H1 (cell line): ENCODE data around the gene UHRF2. TPM values are rescaled to one million over a fixed set of nuclear protein-coding genes. Genes with fewer than 3 reads are reported as not detected.

Experiments used
- CTCF ChIA-PET: fragments of 300-600 bp; sonication (Branson Sonifier 250); formaldehyde crosslinking; loops from one replicate; lab custom pipeline; 2021; ENCODE audit not compliant: partially characterized antibody; lab: Charles Lee
- POLR2A ChIA-PET: fragments of 300-600 bp; sonication (Branson Sonifier 250); formaldehyde crosslinking; loops from one replicate; lab custom pipeline; 2021; ENCODE audit warnings: inconsistent platforms; ENCODE audit not compliant: partially characterized antibody; lab: Charles Lee
- DNase-seq, 2 experiments: peaks; one replicate each; pipeline versions ENCODE4 v3.0.0 to v3.0.0-alpha.2; 2010 to 2022; ENCODE audit warnings: low spot score in 2 of 2, low read depth in 1 of 2, mixed read lengths in 1 of 2
- FAIRE-seq: peaks from 2 replicates; lab custom pipeline; 2011; peaks lifted over from hg19 to GRCh38; lab: Jason Lieb, UNC
- H2AFZ ChIP-seq: 2 replicates; pipeline ENCODE4 v1.8.1; 2012; ENCODE audit warnings: low read length, inconsistent platforms
- H2AK5ac ChIP-seq: 2 replicates; pipeline ENCODE4 v1.6.1; 2013; ENCODE audit warnings: low read depth, low read length
- H2BK120ac ChIP-seq: replicated peaks from 2 replicates; pipeline ENCODE3; 2013; ENCODE audit warnings: low read depth, low read length, inconsistent platforms
- H2BK12ac ChIP-seq: 2 replicates; pipeline ENCODE4 v1.6.1; 2013; ENCODE audit warnings: low read depth, low read length
- H2BK15ac ChIP-seq: 2 replicates; pipeline ENCODE4 v1.6.1; 2013; ENCODE audit warnings: low read length
- H2BK20ac ChIP-seq: 2 replicates; pipeline ENCODE4 v1.6.1; 2013; ENCODE audit warnings: low read length
- H2BK5ac ChIP-seq: 2 replicates; pipeline ENCODE4 v1.6.1; 2013; ENCODE audit warnings: low read depth, low read length
- H3K14ac ChIP-seq: 2 replicates; pipeline ENCODE4 v1.6.1; 2013; ENCODE audit warnings: inconsistent platforms; ENCODE audit not compliant: insufficient read length
- H3K18ac ChIP-seq: 2 replicates; pipeline ENCODE4 v1.6.1; 2013; ENCODE audit warnings: low read length; ENCODE audit errors: extremely low read depth
- H3K23ac ChIP-seq: 2 replicates; pipeline ENCODE4 v1.6.1; 2013; ENCODE audit warnings: inconsistent platforms; ENCODE audit not compliant: insufficient read length
- H3K23me2 ChIP-seq: 2 replicates; pipeline ENCODE4 v1.6.1; 2013; ENCODE audit warnings: low read depth, low read length
- H3K27ac ChIP-seq: 2 replicates; pipeline ENCODE4 v1.6.1; 2011; ENCODE audit warnings: low read depth, low read length, inconsistent platforms
- H3K27me3 ChIP-seq, 4 experiments: replicated peaks in 1 of 4; 1 replicate in 1 of 4; 2 replicates in 3 of 4; pipeline versions ENCODE4 v1.6.1 to v1.8.1; 2011 to 2013; ENCODE audit warnings: low read length in 3 of 4, mild to moderate bottlenecking in 3 of 4, inconsistent platforms in 2 of 4, mixed read lengths in 2 of 4, moderate library complexity in 1 of 4; ENCODE audit not compliant: control insufficient read depth in 3 of 4, insufficient read depth in 3 of 4; ENCODE audit errors: extremely low read depth in 1 of 4
- H3K36me3 ChIP-seq, 4 experiments: 2 replicates each; pipeline versions ENCODE4 v1.6.1 to v1.8.1; 2011 to 2013; ENCODE audit warnings: mild to moderate bottlenecking in 4 of 4, low read length in 3 of 4, moderate library complexity in 2 of 4, control low read depth in 1 of 4, inconsistent platforms in 1 of 4; ENCODE audit not compliant: insufficient read depth in 4 of 4, control insufficient read depth in 2 of 4
- H3K4ac ChIP-seq: replicated peaks from 2 replicates; pipeline ENCODE3; 2013; ENCODE audit warnings: low read length, low read depth, mixed read lengths, inconsistent platforms; ENCODE audit not compliant: insufficient read length
- H3K4me1 ChIP-seq, 4 experiments: replicated peaks in 1 of 4; 1 replicate in 1 of 4; 2 replicates in 3 of 4; pipeline versions ENCODE4 v1.6.1 to v1.8.1; 2011 to 2013; ENCODE audit warnings: low read length in 3 of 4, inconsistent platforms in 2 of 4, mixed read lengths in 1 of 4; ENCODE audit not compliant: insufficient read depth in 4 of 4, control insufficient read depth in 3 of 4
- H3K4me2 ChIP-seq, 2 experiments: 2 replicates each; pipeline versions ENCODE4 v1.6.1 to v1.8.1; 2011 to 2013; ENCODE audit warnings: low read depth in 2 of 2, low read length in 2 of 2, control low read depth in 1 of 2, inconsistent platforms in 1 of 2, mild to moderate bottlenecking in 1 of 2; ENCODE audit not compliant: insufficient read depth in 1 of 2
- H3K4me3 ChIP-seq, 4 experiments: fragments of 200-600, 300-600 bp in 1 of 4; sonication (generic), shearing (Covaris generic), sonication (Bioruptor Twin) in 1 of 4; 2 replicates each; pipeline versions ENCODE4 v1.5.1 to v1.8.1; 2011 to 2016; ENCODE audit warnings: low read length in 4 of 4, low read depth in 3 of 4, control low read depth in 2 of 4, inconsistent platforms in 2 of 4, mild to moderate bottlenecking in 2 of 4, mixed read lengths in 1 of 4, moderate library complexity in 1 of 4; ENCODE audit not compliant: insufficient read depth in 2 of 4; ENCODE audit errors: extremely low read depth in 1 of 4
- H3K56ac ChIP-seq: replicated peaks from 2 replicates; pipeline ENCODE3; 2013; ENCODE audit warnings: low read depth, mild to moderate bottlenecking, mixed read lengths, low read length, inconsistent platforms; ENCODE audit not compliant: insufficient read length
- H3K79me1 ChIP-seq: 2 replicates; pipeline ENCODE4 v1.6.1; 2013; ENCODE audit warnings: low read depth, low read length, control low read depth
- H3K79me2 ChIP-seq, 2 experiments: 2 replicates each; pipeline versions ENCODE4 v1.6.1 to v1.8.1; 2012 to 2013; ENCODE audit warnings: low read length in 2 of 2, mild to moderate bottlenecking in 2 of 2, inconsistent platforms in 1 of 2; ENCODE audit not compliant: insufficient read depth in 2 of 2, control insufficient read depth in 1 of 2
- H3K9ac ChIP-seq, 4 experiments: replicated peaks in 1 of 4; 1 replicate in 1 of 4; 2 replicates in 3 of 4; pipeline versions ENCODE4 v1.6.1 to v1.8.1; 2011 to 2013; ENCODE audit warnings: low read depth in 3 of 4, low read length in 3 of 4, control low read depth in 2 of 4, mild to moderate bottlenecking in 2 of 4, moderate library complexity in 2 of 4, inconsistent platforms in 1 of 4; ENCODE audit errors: extremely low read depth in 1 of 4
- H3K9me3 ChIP-seq, 2 experiments: 2 replicates each; pipeline versions ENCODE4 v1.6.1 to v1.8.1; 2012 to 2013; ENCODE audit warnings: mild to moderate bottlenecking in 2 of 2, moderate library complexity in 2 of 2, control low read depth in 1 of 2, inconsistent platforms in 1 of 2, low read depth in 1 of 2, low read length in 1 of 2, mixed read lengths in 1 of 2; ENCODE audit not compliant: insufficient read depth in 2 of 2
- H4K20me1 ChIP-seq, 2 experiments: replicated peaks in 1 of 2; 2 replicates each; pipeline versions ENCODE3 to v1.8.1; 2011 to 2013; ENCODE audit warnings: inconsistent platforms in 2 of 2, low read length in 2 of 2, mild to moderate bottlenecking in 1 of 2; ENCODE audit not compliant: insufficient read depth in 2 of 2, control insufficient read depth in 1 of 2
- H4K5ac ChIP-seq: 2 replicates; pipeline ENCODE4 v1.6.1; 2013; ENCODE audit warnings: low read length, low read depth, mixed read lengths, inconsistent platforms; ENCODE audit not compliant: insufficient read length
- H4K8ac ChIP-seq: 2 replicates; pipeline ENCODE4 v1.8.0; 2013; ENCODE audit warnings: mild to moderate bottlenecking, moderate library complexity, low read length, inconsistent platforms; ENCODE audit not compliant: insufficient read depth; ENCODE audit errors: extremely low read depth
- H4K91ac ChIP-seq: replicated peaks from 2 replicates; pipeline ENCODE3; 2013; ENCODE audit warnings: low read length, mixed read lengths, inconsistent platforms; ENCODE audit not compliant: insufficient read length
- BCL11A ChIP-seq, 2 experiments: IDR thresholded peaks; one replicate each; pipeline ENCODE4 v1.6.1; 2011; ENCODE audit warnings: low read depth in 2 of 2, low read length in 2 of 2, mild to moderate bottlenecking in 2 of 2
- MAX ChIP-seq: IDR thresholded peaks from 2 replicates; pipeline ENCODE4 v1.6.1; 2012; ENCODE audit warnings: inconsistent platforms
- POLR2AphosphoS5 ChIP-seq: IDR thresholded peaks from 2 replicates; pipeline ENCODE4 v1.6.1; 2011; ENCODE audit warnings: low read depth, low read length
- RXRA ChIP-seq: IDR thresholded peaks from 2 replicates; pipeline ENCODE4 v1.6.1; 2011; ENCODE audit warnings: low read depth, mild to moderate bottlenecking, low read length, moderate library complexity; ENCODE audit not compliant: insufficient read depth
- SP2 ChIP-seq: IDR thresholded peaks from 2 replicates; pipeline ENCODE4 v1.6.1; 2012; ENCODE audit warnings: mild to moderate bottlenecking, low read length, inconsistent platforms
- SP4 ChIP-seq: IDR thresholded peaks from 2 replicates; pipeline ENCODE4 v1.6.1; 2012; ENCODE audit warnings: low read length, inconsistent platforms
- YY1 ChIP-seq: IDR thresholded peaks from 2 replicates; pipeline ENCODE4 v1.6.1; 2011; ENCODE audit warnings: low read depth, mild to moderate bottlenecking, low read length
- WGBS, 2 experiments: shearing (Covaris generic) in 1 of 2; methylation state at CpG; one replicate each; pipeline versions ENCODE4 v1.1.6 to v1.1.7; 2013 to 2015; ENCODE audit warnings: low lambda C conversion rate in 2 of 2, mixed read lengths in 2 of 2, inconsistent platforms in 1 of 2, low coverage in 1 of 2, missing lambda C conversion rate in 1 of 2; ENCODE audit not compliant: insufficient replicate concordance in 2 of 2, insufficient coverage in 1 of 2, insufficient read length in 1 of 2; ENCODE audit errors: extremely low coverage in 1 of 2, missing lambda C conversion rate in 1 of 2; 5-methylcytosine and 5-hydroxymethylcytosine counted together
- polyA plus RNA-seq, 7 experiments: library from polyadenylated mRNA; depleted of rRNA in 3 of 7; stranded (reverse) in 5 of 7; unstranded in 2 of 7; fragments of >200 nt in 5 of 7; fragments of 200-250 nt in 2 of 7; gene quantifications; 1 replicate in 5 of 7; 2 replicates in 1 of 7; 4 replicates in 1 of 7; pipeline versions ENCODE4 v1.2.1 to v1.2.3, GENCODE V29; 2011 to 2013; ENCODE audit warnings: missing spikeins in 2 of 7, mixed read lengths in 2 of 7
- total RNA-seq: library from RNA; stranded (reverse); fragmentation: NEBNext Ultra II Directional; extraction: Animal tissue kit (Norgen Biotek cat#: 25700); gene quantifications from 2 replicates; pipeline ENCODE4 v1.2.1, GENCODE V29; 2021

Gene UHRF2
- total and polyA plus RNA-seq, 2 of the 8 experiments (the other 6 are each of a cell fraction or from before 2014, with no cell fraction given): 31.8 to 48.0 TPM

- peaks cover 3 to 45% (median 12%) of the 10 kb centered on the region in 4 experiments; a peak in 7 of 8 replicates for H3K36me3 ChIP-seq
- no peaks in the 10 kb centered on the region for H3K27me3 ChIP-seq
- H2BK5ac ChIP-seq: no peak overlapping the region
- no peak overlapping the region for H3K4me3 ChIP-seq
- H3K23ac ChIP-seq: no peak overlapping the region
- H3K4me2 ChIP-seq: no peak overlapping the region
- H3K14ac ChIP-seq: no peak overlapping the region
- no peak overlapping the region for H2BK20ac ChIP-seq
- no peaks in the 10 kb centered on the region for H3K79me1 ChIP-seq
- ChIA-PET POLR2A (no interaction called here), CTCF (interaction anchor here (0.7 to 2.1 kb wide), 7 partner anchors 12 to 292 kb away, joined by 3 to 10 read pairs (median 3); no protein-coding TSS in a partner anchor)
- H2AK5ac ChIP-seq: no peak overlapping the region
- no peak overlapping the region for H2AFZ ChIP-seq
- no peak overlapping the region for H2BK12ac ChIP-seq
- no peak overlapping the region for H2BK15ac ChIP-seq
- H3K9ac ChIP-seq: no peak overlapping the region
- DNase-seq (no peak), FAIRE-seq (no peak)
- H4K20me1 ChIP-seq: peaks cover 3 to 5% of the 10 kb centered on the region in 2 experiments
- H3K79me2 ChIP-seq: peaks cover 0 to 6% of the 10 kb centered on the region in 2 experiments; a peak in 2 of 4 replicates
- H3K18ac ChIP-seq: no peak overlapping the region
- H3K56ac ChIP-seq: no peak overlapping the region
- no peaks in the 10 kb centered on the region for H3K4me1 ChIP-seq
- no peak overlapping the region for H2BK120ac ChIP-seq
- H4K5ac ChIP-seq: no peak overlapping the region
- H4K8ac ChIP-seq: no peak overlapping the region
- H3K9me3 ChIP-seq: no peaks in the 10 kb centered on the region
- no peaks in the 10 kb centered on the region for H3K23me2 ChIP-seq
- WGBS, 2 experiments: 94% methylated on average over 1 of the region's 1 CpG; no CpG with 5 or more reads in 1 of the 2 experiments
- TF ChIP-seq RXRA (no peak), YY1 (no peak), MAX (no peak), BCL11A (IDR thresholded peaks at IDR 0.05; ENCODE audit: low read depth in 2 of 2, low read length in 2 of 2) (no peak), SP4 (no peak), SP2 (no peak), POLR2AphosphoS5 (no peak)
- TF ChIP-seq, all 59 proteins: peak for 0
- Histone ChIP-seq H4K91ac (no peak overlapping the region), H3K4ac (no peak overlapping the region), H3K27ac (no peak overlapping the region)
These were observed 76.1 kb downstream of the UHRF2 start for GRCh38 chr9:6489099-6489498.
